ENCODE results near the gene GPR171.

GPR171 gene

GRCh38 chr3:151171145-151171757 lies 31.8 kb downstream of the GPR171 start:
- peak in 1 of 2 experiments; percentile 23 for DNase-seq

DNA sequence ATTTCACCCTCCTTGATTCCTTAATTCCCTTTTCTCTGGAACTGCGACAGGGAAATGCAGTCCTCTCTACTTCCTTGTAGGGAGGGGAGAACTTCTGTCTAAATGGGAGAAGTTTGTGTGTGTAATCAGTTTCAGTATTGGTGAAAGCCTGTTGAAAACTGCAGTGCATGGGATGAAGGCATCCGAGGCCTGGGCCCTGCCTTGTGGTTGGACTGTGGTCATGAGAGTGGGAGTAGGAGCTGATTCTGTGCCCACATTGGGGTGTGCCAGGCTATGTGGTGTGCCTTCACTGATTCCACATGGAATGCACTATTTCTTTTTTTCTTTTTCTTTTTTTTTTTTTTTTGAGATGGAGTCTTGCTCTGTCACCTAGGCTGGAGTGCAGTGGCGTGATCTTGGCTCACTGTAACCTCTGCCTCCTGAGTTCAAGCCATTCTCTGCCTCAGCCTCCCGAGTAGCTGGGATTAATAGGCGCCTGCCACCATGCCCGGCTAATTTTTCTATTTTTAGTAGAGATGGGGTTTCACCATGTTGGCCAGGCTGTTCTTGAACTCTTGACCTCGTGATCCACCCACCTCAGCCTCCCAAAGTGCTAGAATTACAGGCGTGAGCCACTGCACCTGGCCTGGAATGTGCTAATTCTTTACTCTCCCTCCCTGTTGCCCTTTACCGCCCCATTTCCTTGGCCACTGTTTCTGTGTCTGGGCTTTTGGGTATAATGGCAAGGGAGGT lies 32.9 kb downstream of the GPR171 start:
- DNase-seq = peak; percentile 17 to 26

GRCh38 chr3:151169262-151169947 lies 33.6 kb downstream of the GPR171 start:
- DNase-seq = no peak

DNA sequence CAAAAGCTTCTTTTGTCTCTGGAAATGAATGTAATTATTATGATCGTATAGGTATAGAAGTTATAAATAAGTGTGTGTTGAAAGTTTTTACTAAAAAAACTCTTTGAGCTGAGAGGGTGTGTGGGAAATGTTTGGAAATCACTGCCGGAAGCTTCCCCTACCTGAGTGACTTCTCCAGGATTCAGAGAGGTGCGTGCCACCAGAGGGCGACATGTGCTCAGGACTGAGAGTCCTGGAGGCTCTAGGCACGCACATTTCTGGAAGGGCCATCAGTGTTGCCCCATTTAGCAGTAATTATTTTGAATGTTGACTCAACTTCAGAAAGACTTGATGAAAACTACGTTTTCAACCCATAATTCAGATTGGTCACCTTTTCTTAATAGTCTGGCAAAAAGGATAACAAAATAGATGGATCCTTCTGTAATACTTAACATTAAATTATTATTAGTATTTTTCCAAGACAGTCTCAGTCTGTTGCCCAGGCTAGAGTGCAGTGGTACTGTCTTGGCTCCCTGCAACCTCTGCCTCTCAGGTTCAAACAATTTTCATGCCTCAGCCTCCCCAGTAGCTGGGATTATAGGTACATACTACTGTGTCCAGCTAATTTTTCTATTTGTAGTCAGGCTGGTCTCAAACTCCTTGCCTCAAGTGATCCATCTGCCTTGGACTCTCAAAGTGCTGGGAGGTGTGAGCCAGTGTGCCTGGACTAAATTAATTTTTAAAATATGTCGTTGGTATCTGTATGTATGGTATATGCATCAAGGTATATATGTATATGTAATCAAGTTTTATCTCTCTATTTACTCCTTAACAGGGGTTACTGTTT lies 34.5 kb downstream of the GPR171 start:
- DNase-seq = peak; percentile 72 to 83

- no peak for DNase-seq
Measured at GRCh38 chr3:151166161-151166560, 36.9 kb downstream of the GPR171 start.

DNA sequence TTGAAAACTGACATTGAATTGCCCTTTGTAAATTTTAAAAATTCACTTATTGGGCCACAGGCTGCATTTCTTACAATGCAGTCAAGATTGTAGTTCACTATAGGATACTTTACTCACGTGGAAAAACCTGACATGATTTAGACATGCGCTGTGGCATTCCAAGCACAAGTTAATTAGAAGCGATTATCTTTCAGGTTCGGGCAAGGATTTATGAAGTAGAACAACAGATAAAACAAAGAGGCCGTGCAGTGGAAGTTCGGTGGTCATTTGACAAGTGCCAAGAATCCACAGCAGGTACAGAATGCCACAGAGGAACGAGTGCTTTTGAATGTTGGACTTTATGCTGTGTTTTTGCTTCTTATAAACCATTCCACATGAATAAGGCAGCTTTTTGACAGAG lies 37.8 kb downstream of the GPR171 start:
- DNase-seq = no peak

DNA sequence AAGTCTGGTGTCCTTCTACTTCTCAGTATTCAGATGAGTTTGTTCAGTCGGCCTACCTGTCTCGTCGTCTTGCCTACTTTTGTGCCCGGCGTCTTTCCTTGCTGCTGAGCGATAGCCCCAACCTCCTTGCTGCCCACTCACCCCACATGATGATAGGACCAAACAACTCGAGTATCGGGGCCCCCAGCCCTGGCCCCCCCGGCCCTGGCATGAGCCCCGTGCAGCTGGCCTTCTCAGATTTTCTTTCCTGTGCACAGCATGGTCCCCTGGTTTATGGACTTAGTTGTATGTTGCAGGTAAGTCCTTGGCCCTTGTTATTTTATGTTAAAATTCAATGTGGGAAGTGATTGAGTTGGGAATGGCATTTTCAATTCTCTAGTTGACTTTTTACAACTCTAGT lies 43.2 kb downstream of the GPR171 start:
- DNase-seq = no peak

DNA sequence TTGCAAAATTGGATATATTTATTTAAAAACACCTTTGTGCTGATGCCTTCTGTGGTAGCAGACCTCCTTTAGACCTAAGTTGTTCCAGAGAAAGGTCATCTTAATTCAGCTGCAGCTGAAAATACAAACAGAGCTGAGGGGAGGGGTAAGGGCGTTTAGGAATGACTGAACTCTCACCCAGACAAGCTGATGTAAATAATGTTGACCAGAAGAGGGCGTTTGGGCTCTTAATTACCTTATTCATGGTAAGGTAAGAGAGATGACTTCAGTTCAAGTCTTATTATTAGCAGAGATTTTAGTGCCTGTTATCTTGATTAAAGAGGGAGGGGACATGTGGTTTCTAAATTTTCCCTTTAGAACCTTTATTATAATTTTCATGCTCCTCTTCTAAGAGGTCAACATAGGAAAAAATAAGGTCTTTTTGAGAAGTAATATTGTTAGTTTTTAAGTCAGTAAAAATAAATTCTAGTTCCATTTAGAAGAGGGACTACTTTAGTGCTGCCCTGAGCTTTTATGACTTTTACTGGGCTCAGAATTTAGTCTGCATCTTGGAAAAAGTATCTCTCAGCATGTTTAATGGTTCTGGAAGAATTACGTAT lies 46.3 kb downstream of the GPR171 start:
- no peak for DNase-seq

DNA sequence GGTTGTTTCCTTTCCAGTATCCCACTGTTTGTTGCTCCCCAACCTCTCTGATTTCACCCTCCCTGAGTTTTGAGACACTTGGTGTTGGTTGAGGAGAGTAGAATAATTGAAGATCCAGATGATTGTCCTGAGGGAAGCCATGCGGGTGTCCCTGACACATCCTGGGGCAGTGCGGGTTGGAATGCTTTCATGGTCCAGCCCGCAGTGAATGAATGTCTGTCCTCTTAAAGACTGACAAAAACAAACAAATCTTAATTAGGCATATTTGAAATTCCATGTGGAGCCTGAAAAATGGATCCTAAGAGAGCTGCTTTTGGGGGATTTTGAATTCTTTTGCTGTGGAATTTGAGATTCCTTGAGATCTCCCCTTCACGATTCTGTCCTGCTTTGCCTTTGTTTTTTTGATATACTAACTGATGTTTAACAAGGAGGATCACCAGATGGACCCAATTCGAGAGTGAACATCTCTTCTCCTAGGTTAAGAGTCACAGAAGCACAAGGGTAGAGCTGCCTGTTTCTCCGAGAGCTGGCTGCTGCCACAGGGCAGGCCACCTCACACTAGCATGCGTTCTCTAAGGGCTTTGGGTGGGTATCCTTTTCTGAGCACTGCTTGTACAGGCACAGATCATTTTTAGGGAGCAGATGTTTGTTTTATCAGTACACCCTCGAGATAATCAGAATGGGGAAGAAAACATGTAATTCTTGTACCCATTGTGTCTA lies 47.4 kb downstream of the GPR171 start:
- no peak for DNase-seq

DNA sequence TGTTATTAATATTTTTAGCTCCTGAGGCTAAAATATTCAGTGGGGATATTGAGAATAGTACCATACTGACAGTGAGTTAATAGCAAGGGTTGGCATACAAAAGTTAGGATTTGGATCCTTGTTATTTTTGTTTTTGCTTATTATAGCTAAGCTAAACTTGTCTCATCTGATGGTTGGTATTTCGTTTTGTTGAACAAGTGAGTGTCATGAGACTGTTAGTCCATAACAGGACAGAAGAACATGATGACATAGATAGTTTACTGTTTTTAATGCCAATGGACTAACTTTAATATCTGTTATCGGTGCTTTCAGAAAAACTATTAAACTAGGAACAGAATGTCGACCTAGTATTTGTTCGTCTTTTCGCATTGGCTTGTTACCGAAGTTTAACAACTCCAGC lies 48.5 kb downstream of the GPR171 start:
- DNase-seq = no peak

DNA sequence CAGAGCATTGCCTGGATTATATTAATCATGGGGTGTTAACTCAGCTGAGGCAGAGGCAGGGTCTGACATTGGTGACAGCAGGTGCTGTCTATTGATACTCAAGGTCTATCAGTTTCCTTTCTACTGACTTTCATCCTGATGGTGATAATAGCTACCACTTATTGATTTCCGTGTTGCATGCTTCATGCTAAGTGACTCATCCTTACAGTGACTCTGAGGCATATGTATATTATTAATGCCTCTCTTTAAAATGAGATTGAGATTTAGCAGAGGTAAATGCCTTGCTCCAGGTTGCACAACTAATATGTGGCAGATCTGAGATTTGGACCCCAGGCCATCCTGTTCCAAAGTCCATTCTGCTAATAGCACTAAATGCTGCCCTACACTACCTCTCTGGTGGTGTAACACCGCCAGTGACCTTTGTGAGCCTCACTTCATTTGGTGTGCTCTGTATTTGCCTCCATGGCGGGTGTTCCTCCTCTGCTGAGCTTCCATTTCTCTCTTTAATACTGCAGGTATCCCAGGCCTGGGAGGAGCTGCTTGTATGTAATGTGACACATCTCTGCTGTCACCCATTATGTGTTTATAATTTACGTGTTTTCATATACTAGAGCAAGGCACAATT lies 50.4 kb downstream of the GPR171 start:
- no peak for DNase-seq

Data from stimulated activated CD4-positive, alpha-beta T cell treated with anti-CD3 and anti-CD28 coated beads, Interleukin-4, amount 100 ng/mL, for 4 hours (primary cell).